ENCODE measurements around the gene LYRM2. TPM values are rescaled to one million over a fixed set of nuclear protein-coding genes. Genes with fewer than 3 reads are reported as not detected.
A peak's percentile ranks its signal among the peaks of the same experiment; 100 is the strongest.

The LYRM2 gene
- total RNA-seq, 1 donor from 2014 or later: 53.0 TPM

GRCh38 chr6:89602166-89602565 is 36.4 kb downstream of the LYRM2 start:
- H3K36me3 Mint-ChIP-seq (ENCODE audit: low read depth): no peaks in the 10 kb centered on the region
- H3K9me3 Mint-ChIP-seq: no peaks in the 10 kb centered on the region
- no peak overlapping the region for H3K4me3 Mint-ChIP-seq
- H3K27me3 Mint-ChIP-seq (ENCODE audit: low read depth): no peaks in the 10 kb centered on the region
- H3K4me1 Mint-ChIP-seq: no peaks in the 10 kb centered on the region
- no peak overlapping the region for H3K27ac Mint-ChIP-seq (ENCODE audit: unreplicated experiment)
- no peak for TF ChIP-seq CTCF (conservative IDR thresholded peaks at IDR 0.05)
- no peak for DNase-seq (ENCODE audit: low read depth, low spot score)

- H3K9me3 Mint-ChIP-seq: peaks cover 2% of the 10 kb centered on the region
- peaks cover 5% of the 10 kb centered on the region for H3K36me3 Mint-ChIP-seq (ENCODE audit: low read depth)
- H3K4me1 Mint-ChIP-seq: no peaks in the 10 kb centered on the region
- DNase-seq (ENCODE audit: low read depth, low spot score): no peak
- no peaks in the 10 kb centered on the region for H3K27me3 Mint-ChIP-seq (ENCODE audit: low read depth)
- TF ChIP-seq CTCF (conservative IDR thresholded peaks at IDR 0.05): no peak
- peak overlapping the region; percentile 50 for H3K27ac Mint-ChIP-seq (ENCODE audit: unreplicated experiment)
- H3K4me3 Mint-ChIP-seq: no peak overlapping the region
These were observed 38.8 kb downstream of the LYRM2 start for GRCh38 chr6:89599727-89600126.

GRCh38 chr6:89597988-89598387 is 40.6 kb downstream of the LYRM2 start:
- H3K4me3 Mint-ChIP-seq: no peak overlapping the region
- no peaks in the 10 kb centered on the region for H3K27me3 Mint-ChIP-seq (ENCODE audit: low read depth)
- H3K27ac Mint-ChIP-seq (ENCODE audit: unreplicated experiment): no peak overlapping the region
- no peaks in the 10 kb centered on the region for H3K4me1 Mint-ChIP-seq
- H3K36me3 Mint-ChIP-seq (ENCODE audit: low read depth): peaks cover 5% of the 10 kb centered on the region
- no peak for DNase-seq (ENCODE audit: low read depth, low spot score)
- TF ChIP-seq CTCF (conservative IDR thresholded peaks at IDR 0.05): peak; percentile 55
- peaks cover 2% of the 10 kb centered on the region for H3K9me3 Mint-ChIP-seq

- no peak for DNase-seq (ENCODE audit: low read depth, low spot score)
- Mint-ChIP-seq H3K9me3 (peaks cover 2% of the 10 kb centered on the region), H3K4me1 (no peaks in the 10 kb centered on the region), H3K36me3 (ENCODE audit: low read depth) (peaks cover 5% of the 10 kb centered on the region), H3K27ac (ENCODE audit: unreplicated experiment) (no peak overlapping the region), H3K27me3 (ENCODE audit: low read depth) (no peaks in the 10 kb centered on the region), H3K4me3 (no peak overlapping the region)
- no peak for TF ChIP-seq CTCF (conservative IDR thresholded peaks at IDR 0.05)
These were observed 41.2 kb downstream of the LYRM2 start for GRCh38 chr6:89597372-89597771.

- Mint-ChIP-seq H3K4me1 (no peaks in the 10 kb centered on the region), H3K9me3 (peaks cover 2% of the 10 kb centered on the region), H3K27me3 (ENCODE audit: low read depth) (no peaks in the 10 kb centered on the region), H3K36me3 (ENCODE audit: low read depth) (peaks cover 5% of the 10 kb centered on the region), H3K4me3 (no peak overlapping the region), H3K27ac (ENCODE audit: unreplicated experiment) (no peak overlapping the region)
- TF ChIP-seq CTCF (conservative IDR thresholded peaks at IDR 0.05): no peak
- no peak for DNase-seq (ENCODE audit: low read depth, low spot score)
These were observed 42.1 kb downstream of the LYRM2 start for GRCh38 chr6:89596484-89596883.

GRCh38 chr6:89596056-89596455 is 42.5 kb downstream of the LYRM2 start:
- Mint-ChIP-seq H3K9me3 (peaks cover 2% of the 10 kb centered on the region), H3K4me1 (no peaks in the 10 kb centered on the region), H3K36me3 (ENCODE audit: low read depth) (peaks cover 5% of the 10 kb centered on the region), H3K4me3 (no peak overlapping the region), H3K27ac (ENCODE audit: unreplicated experiment) (no peak overlapping the region), H3K27me3 (ENCODE audit: low read depth) (no peaks in the 10 kb centered on the region)
- DNase-seq (ENCODE audit: low read depth, low spot score): no peak
- no peak for TF ChIP-seq CTCF (conservative IDR thresholded peaks at IDR 0.05)
